T-helper 17 cell (primary cell): ENCODE data around the gene ADARB2. TPM values are rescaled to one million over a fixed set of nuclear protein-coding genes. Genes with fewer than 3 reads are reported as not detected.
A peak's percentile ranks its signal among the peaks of the same experiment; 100 is the strongest.

ENCODE experiments used
- ATAC-seq: fragments of 150-1000 bp; cut with Tn5 transposase; 2 replicates; pipeline ENCODE4 v1.10.0; 2021; ENCODE audit warnings: mild to moderate bottlenecking, moderate library complexity
- DNase-seq, 3 donors: peaks; one replicate each; pipeline versions ENCODE4 v3.0.0 to v3.0.0-alpha.2; 2020 to 2021
- H3K9me3 ChIP-seq: one replicate; pipeline ENCODE4 v1.7.0; 2013; ENCODE audit warnings: low read length, mild to moderate bottlenecking; ENCODE audit not compliant: control insufficient read depth, poor library complexity, severe bottlenecking
- H3K27ac Mint-ChIP-seq: one replicate; pipeline ENCODE4 v1.8.0; 2022; ENCODE audit warnings: mild to moderate bottlenecking, moderate library complexity, mixed read lengths
- H3K27me3 Mint-ChIP-seq: one replicate; pipeline ENCODE4 v1.8.0; 2022; ENCODE audit warnings: mixed read lengths
- H3K36me3 Mint-ChIP-seq: one replicate; pipeline ENCODE4 v1.8.0; 2022; ENCODE audit warnings: low read depth, mixed read lengths
- H3K4me1 Mint-ChIP-seq: one replicate; pipeline ENCODE4 v1.8.0; 2022; ENCODE audit warnings: mild to moderate bottlenecking, mixed read lengths
- H3K4me3 Mint-ChIP-seq: one replicate; pipeline ENCODE4 v1.8.0; 2022; ENCODE audit warnings: mild to moderate bottlenecking, moderate library complexity, mixed read lengths
- total RNA-seq, 4 donors: library from RNA in 2 of 4; stranded (reverse) in 2 of 4; gene quantifications; one replicate each; pipeline ENCODE4 v1.2.3 and lab custom pipeline; 2022 to 2026

The ADARB2 gene
- total RNA-seq, 2 donors from 2014 or later, result 0.18 TPM; not detected in 1

DNA sequence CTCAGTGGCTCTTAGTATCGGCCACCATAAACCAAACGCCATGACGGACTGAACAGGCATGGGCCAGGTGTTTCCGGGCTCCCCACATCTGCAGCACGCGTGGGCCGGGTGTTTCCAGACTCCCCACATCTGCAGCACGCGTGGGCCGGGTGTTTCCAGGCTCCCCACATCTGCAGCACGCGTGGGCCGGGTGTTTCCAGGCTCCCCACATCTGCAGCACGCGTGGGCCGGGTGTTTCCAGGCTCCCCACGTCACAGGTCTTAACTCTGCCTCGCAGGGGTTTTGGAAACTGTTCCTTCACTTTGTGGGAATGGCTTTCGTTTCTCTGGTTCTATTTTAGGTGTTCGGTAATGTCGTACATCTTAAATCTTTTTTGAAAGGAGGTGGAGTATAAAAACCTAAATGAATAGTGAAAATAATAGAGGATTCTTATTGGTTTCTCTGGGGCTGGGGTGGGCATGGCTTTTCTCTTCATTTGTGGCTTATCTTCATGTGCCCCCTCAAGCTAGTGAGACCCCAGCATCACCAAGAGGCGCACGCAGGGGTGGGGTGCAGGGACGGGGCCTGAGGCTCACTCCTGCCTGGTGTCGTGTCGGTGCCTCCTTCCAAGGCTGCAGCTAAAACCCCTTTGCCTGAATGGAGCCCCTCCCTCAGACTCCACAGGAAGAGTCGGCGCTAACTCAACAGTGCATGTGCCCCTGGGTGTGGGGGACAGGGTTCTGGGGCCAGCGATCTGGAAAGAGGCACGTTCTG is 554.9 kb downstream of the ADARB2 start:
- DNase-seq, result no peak
- Mint-ChIP-seq H3K36me3 (no peaks in the 10 kb centered on the region), H3K27ac (no peak overlapping the region), H3K27me3 (peaks cover 42% of the 10 kb centered on the region), H3K4me1 (no peaks in the 10 kb centered on the region), H3K4me3 (no peak overlapping the region)
- H3K9me3 ChIP-seq, result no peaks in the 10 kb centered on the region
- ATAC-seq, result no peak

DNA sequence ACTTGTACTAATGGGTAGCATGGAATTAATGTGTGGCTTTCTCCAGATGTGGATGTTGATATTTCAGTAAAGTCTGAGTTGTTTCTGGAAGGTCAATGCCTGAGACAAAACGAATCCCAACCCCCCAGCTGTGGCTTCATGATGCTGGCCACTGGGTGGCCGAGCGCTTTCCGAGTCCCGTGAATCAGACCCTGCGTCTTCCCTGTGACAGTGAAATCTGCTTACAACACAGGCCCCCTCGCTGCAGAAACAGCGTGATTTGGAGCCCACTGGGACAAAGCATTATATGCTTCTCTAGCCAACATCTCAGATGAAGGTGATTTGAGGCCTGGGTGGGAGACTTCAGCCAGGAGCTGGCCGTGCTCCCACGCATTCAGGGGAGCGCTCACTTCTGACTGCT is 556.5 kb downstream of the ADARB2 start:
- peaks cover 43% of the 10 kb centered on the region for H3K27me3 Mint-ChIP-seq
- no peak for ATAC-seq
- no peaks in the 10 kb centered on the region for H3K36me3 Mint-ChIP-seq
- DNase-seq, result no peak
- no peak overlapping the region for H3K27ac Mint-ChIP-seq
- H3K4me1 Mint-ChIP-seq, result no peaks in the 10 kb centered on the region
- no peak overlapping the region for H3K4me3 Mint-ChIP-seq
- no peaks in the 10 kb centered on the region for H3K9me3 ChIP-seq

DNA sequence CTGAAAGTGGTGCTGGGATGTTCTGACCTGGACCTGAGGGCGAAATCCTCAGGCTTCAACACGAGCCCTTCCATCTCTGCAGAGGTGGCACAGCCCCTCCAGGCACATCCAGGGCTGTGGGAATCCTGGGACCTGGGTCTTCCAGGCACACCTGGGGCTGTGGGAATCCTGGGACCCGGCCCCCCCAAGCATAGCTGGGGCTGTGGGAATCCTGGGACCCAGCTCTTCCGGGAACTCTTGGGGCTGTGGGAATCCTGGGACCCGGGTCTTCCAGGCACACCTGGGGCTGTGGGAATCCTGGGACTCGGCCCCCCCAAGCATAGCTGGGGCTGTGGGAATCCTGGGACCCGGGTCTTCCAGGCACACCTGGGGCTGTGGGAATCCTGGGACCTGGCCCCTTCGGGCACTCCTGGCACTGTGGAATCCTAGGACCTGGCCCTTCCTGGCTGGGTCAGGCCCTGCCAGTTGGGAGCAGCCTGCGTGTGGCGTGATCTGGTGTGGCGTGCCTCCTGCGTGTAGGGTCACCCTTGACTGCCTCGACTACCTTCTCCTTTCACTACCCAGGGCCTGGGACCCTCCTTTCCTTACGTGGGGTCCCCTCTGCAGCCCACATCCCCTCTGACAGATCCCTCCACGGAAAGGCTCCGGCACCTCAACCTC is 557.1 kb downstream of the ADARB2 start:
- no peak for ATAC-seq
- no peaks in the 10 kb centered on the region for H3K9me3 ChIP-seq
- H3K4me3 Mint-ChIP-seq, result no peak overlapping the region
- no peak overlapping the region for H3K27ac Mint-ChIP-seq
- no peaks in the 10 kb centered on the region for H3K4me1 Mint-ChIP-seq
- peaks cover 43% of the 10 kb centered on the region for H3K27me3 Mint-ChIP-seq
- no peaks in the 10 kb centered on the region for H3K36me3 Mint-ChIP-seq
- DNase-seq, result no peak

DNA sequence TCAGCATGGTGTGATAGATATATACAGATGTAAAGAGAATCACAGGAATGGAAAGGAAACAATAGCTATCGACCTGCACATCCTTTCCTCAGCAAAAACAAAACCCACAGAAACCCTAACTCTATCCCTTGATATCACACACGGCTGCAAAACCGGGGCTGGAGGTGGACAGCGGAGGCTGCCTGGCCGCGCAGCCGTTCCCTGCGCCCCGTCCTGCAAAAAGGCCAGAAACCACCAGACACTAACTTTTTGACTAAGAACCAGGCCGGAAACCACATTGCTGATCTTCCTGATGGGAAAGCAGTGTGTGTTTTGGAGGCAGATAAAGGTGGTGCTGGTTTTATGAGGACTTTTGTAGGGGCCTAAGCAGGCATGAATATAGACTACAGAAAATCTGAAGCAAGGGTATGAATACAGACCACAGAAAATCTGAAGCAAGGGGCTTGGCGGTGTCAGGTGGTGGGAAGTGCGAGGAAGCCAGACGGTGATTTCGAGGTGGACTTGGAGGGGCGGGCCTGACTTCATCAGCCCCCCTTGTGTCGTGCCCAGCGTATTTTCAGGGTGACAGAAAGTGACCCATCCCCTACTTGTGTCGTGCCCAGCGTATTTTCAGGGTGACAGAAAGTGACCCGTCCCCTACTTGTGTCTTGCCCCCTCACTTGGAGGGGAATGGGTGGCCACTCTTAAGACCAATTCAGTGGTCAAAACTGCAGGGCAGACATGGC is 557.8 kb downstream of the ADARB2 start:
- Mint-ChIP-seq H3K4me1 (no peaks in the 10 kb centered on the region), H3K27ac (no peak overlapping the region), H3K27me3 (peaks cover 43% of the 10 kb centered on the region), H3K4me3 (no peak overlapping the region), H3K36me3 (no peaks in the 10 kb centered on the region)
- DNase-seq (no peak), ATAC-seq (no peak)
- H3K9me3 ChIP-seq, result no peaks in the 10 kb centered on the region

DNA sequence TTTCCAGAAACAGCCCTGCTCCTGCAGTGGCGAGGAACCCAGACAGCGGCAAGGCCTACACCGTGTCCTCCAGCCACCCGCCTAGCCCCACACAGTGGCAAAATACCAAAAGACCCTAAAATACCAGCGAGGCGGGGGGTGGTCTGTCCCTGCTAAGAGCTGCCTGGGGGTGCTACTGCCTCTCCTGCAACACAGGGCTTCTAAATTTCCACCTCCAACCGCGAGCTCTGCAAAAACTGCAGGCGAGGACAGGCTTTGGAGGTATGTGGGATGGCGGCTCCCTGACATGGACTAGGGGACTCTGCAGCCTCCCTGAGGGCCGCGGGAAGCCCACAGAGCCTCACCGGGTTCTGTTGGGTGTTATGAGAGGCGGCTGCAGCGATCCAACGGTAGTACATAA is 558.8 kb downstream of the ADARB2 start:
- no peak for DNase-seq
- Mint-ChIP-seq H3K27ac (no peak overlapping the region), H3K4me1 (peaks cover 4% of the 10 kb centered on the region), H3K27me3 (peaks cover 41% of the 10 kb centered on the region), H3K36me3 (peaks cover 2% of the 10 kb centered on the region), H3K4me3 (no peak overlapping the region)
- H3K9me3 ChIP-seq, result no peaks in the 10 kb centered on the region
- ATAC-seq, result no peak

DNA sequence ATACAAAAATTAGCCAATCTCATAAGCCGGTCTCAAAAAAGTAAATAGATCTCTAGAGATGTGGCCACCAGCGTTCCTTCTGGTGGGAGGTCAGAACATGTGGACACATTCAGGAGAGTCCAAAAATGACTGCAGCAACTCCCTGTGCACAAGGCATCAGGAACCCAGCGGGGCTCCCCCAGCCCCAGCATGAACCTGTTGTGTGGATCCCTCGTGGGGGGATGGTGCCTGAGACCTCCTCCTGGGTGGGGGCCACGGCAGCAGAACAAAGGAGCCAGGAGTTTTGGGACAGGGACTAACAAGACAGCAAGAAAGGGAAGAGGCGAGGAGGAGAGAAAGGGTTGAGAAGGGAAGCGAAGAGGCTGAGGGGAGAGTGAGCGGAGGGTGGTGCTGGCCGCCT is 559.4 kb downstream of the ADARB2 start:
- H3K27me3 Mint-ChIP-seq, result peaks cover 36% of the 10 kb centered on the region
- H3K4me1 Mint-ChIP-seq, result peaks cover 4% of the 10 kb centered on the region
- DNase-seq (no peak), ATAC-seq (no peak)
- peaks cover 2% of the 10 kb centered on the region for H3K36me3 Mint-ChIP-seq
- no peak overlapping the region for H3K4me3 Mint-ChIP-seq
- H3K9me3 ChIP-seq, result no peaks in the 10 kb centered on the region
- H3K27ac Mint-ChIP-seq, result no peak overlapping the region

DNA sequence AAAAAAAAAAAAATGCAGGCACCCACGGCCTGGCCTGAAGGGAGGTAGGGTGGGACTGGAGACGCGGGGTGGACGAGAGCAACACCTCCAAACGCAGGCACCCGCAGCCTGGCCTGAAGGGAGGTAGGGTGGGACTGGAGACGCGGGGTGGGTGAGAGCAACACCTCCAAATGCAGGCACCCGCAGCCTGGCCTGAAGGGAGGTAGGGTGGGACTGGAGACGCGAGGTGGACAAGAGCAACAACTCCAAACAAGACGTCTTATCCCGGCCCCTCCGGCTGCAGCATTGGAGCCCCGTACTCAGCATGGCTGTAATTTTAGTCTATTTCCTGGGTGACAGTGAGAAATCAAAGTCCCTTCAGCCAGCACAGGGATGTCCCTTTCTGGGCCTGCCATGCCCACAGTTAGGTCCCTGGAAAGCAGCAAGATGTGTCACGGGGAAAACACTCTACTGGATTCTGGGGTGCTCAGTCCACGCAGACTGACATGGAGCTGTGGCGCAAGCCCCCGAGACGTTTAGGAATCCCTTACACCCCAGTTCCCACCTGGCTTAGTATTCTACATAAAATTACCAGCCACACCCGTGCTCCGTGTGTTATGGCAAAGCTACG is 561.3 kb downstream of the ADARB2 start:
- H3K27ac Mint-ChIP-seq, result no peak overlapping the region
- no peak for DNase-seq

DNA sequence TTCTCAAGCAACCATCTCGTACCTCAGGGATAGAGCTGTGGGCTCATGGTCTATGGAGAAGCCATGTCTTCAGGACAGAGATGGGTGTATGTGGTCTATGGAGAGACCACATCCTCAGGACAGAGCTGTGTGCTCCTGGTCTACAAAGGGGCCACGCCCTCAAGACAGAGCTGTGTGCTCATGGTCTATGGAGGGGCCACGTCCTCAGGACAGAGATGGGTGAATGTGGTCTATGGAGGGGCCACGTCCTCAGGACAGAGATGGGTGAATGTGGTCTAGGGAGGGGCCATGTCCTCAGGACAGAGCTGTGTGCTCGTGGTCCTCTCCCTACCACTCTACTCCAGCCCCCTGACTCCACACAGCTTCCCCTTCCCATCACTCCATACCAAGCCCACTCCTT is 563.3 kb downstream of the ADARB2 start:
- no peak for ATAC-seq
- no peaks in the 10 kb centered on the region for H3K9me3 ChIP-seq
- H3K27me3 Mint-ChIP-seq, result peaks cover 38% of the 10 kb centered on the region
- no peak for DNase-seq
- peaks cover 4% of the 10 kb centered on the region for H3K4me1 Mint-ChIP-seq
- peaks cover 2% of the 10 kb centered on the region for H3K36me3 Mint-ChIP-seq
- peak overlapping the region; percentile 24 for H3K27ac Mint-ChIP-seq
- H3K4me3 Mint-ChIP-seq, result no peak overlapping the region

More for the DNA sequence above, 561.3 kb downstream of the ADARB2 start:
- peaks cover 36% of the 10 kb centered on the region for H3K27me3 Mint-ChIP-seq
- H3K4me1 Mint-ChIP-seq, result peaks cover 4% of the 10 kb centered on the region
- H3K9me3 ChIP-seq, result no peaks in the 10 kb centered on the region
- no peak overlapping the region for H3K4me3 Mint-ChIP-seq
- H3K36me3 Mint-ChIP-seq, result peaks cover 2% of the 10 kb centered on the region
- no peak for ATAC-seq

DNA sequence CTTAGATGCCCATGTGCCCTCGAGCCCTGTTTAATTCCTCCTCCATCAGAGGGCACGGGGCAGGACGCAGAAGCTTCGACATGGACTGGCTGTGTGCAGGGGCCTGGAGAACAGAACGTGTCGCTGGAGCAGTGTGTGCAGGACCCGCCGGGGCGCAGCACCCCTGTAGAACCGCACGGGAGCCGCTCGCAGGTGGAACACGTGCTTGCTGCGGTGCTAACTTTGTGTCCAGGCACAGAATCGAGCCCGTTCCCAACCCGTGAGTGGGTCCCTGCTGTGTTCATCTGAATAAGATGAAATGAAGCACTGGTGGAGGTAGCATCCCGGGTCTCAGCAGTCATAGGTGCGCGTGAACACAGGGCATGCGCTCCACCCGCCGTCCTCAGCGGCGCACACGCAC is 564.2 kb downstream of the ADARB2 start:
- Mint-ChIP-seq H3K4me1 (peaks cover 4% of the 10 kb centered on the region), H3K36me3 (peaks cover 2% of the 10 kb centered on the region), H3K27ac (no peak overlapping the region), H3K4me3 (no peak overlapping the region), H3K27me3 (peaks cover 47% of the 10 kb centered on the region)
- DNase-seq (no peak), ATAC-seq (no peak)
- no peaks in the 10 kb centered on the region for H3K9me3 ChIP-seq

DNA sequence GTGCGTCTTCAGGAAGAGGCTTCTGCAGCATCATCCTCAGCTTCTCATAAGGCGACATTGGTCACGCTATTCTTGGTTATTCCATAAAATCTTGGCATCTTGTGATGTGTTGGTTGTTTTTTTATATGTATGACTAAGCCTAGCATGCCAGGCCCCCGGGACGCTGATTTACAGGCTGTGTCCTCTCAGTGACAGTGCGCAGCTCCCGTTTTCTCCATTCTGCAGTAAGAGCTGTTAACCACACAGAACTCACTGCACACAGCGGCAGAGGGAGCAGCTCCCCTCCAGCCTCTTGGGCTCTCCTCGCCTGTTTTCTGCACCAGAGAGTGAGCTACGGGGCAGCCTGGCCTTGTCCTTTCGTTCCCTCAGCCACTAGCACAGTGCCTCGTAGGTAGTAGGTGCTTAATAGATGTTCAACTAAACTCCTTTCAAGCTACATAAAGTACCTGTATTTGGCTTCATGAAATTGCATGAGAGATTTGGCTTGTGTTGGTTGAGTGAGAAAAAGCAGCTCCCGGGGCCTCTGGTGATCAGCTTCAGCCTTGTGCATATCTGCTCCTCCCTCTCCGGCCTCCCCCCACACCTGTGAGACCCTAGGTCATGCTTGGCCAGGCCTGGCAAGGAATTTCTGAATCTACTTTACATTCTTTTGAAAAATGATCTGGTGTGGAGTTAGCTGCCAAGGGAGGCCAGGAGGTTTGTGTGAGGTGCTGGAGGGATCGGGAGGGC is 564.9 kb downstream of the ADARB2 start:
- peaks cover 48% of the 10 kb centered on the region for H3K27me3 Mint-ChIP-seq

DNA sequence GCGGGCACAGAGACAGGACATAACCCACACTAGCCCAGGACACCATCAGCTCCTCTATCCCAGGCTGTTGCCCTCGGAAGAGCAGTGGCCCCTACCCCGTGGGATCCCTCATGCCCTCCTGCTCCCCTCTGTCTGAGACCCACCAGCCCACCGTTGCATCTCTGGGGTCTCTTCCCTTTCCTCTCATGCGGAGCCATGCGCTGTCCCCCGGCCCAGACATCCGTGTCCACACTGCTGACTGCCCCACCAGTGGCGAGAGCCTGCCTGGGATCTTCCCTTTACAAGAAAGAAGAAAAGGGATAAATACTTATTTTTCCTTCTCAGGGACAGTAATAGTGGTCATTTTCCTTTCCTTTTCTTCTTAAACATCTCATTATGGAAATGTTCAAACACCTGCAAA is 565.7 kb downstream of the ADARB2 start:
- Mint-ChIP-seq H3K36me3 (peaks cover 4% of the 10 kb centered on the region), H3K4me3 (no peak overlapping the region), H3K4me1 (peaks cover 4% of the 10 kb centered on the region), H3K27me3 (peaks cover 49% of the 10 kb centered on the region), H3K27ac (no peak overlapping the region)
- H3K9me3 ChIP-seq, result no peaks in the 10 kb centered on the region
- DNase-seq (no peak), ATAC-seq (no peak)

More for the DNA sequence above, 564.9 kb downstream of the ADARB2 start:
- H3K36me3 Mint-ChIP-seq, result peaks cover 4% of the 10 kb centered on the region
- no peaks in the 10 kb centered on the region for H3K9me3 ChIP-seq
- no peak overlapping the region for H3K27ac Mint-ChIP-seq
- DNase-seq (no peak), ATAC-seq (no peak)
- peaks cover 4% of the 10 kb centered on the region for H3K4me1 Mint-ChIP-seq
- H3K4me3 Mint-ChIP-seq, result no peak overlapping the region

DNA sequence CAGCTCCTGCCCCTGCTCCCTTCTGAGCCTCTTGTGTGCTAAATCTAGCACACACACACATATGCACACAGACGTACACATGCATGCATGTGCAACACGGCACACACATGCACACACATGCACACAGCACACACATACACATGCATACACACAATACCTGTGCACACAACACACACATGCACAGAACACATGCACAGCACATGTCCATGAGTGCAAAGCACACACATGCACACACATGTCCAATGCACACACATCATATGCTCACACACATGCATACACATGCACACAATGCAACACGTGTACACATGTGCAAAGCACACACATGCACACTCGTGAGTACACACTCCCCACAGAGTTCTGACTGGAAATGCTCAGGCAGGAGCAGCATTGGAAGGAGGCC is 566.1 kb downstream of the ADARB2 start:
- no peak for ATAC-seq

DNA sequence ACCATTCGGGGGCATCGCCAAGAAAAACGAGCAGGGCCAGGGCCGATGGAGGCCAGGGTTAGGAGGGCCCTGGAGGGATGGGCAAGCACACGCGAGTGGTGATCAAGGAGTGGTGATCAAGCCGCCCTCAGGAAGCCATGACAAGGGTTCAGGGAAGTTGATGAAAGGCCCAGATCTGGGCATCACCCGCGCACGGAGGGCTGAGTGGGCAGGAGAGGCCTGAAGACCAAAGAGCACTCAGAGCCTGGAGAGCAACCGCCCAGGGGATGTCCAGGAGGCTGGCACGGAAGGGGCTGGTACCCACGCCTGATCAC is 566.5 kb downstream of the ADARB2 start:
- Mint-ChIP-seq H3K36me3 (peaks cover 4% of the 10 kb centered on the region), H3K27ac (no peak overlapping the region), H3K27me3 (peaks cover 51% of the 10 kb centered on the region)

More for the DNA sequence above, 566.1 kb downstream of the ADARB2 start:
- DNase-seq, result no peak
- H3K4me3 Mint-ChIP-seq, result no peak overlapping the region
- peaks cover 49% of the 10 kb centered on the region for H3K27me3 Mint-ChIP-seq
- peaks cover 4% of the 10 kb centered on the region for H3K4me1 Mint-ChIP-seq
- peaks cover 4% of the 10 kb centered on the region for H3K36me3 Mint-ChIP-seq
- no peak overlapping the region for H3K27ac Mint-ChIP-seq
- no peaks in the 10 kb centered on the region for H3K9me3 ChIP-seq

More for the DNA sequence above, 566.5 kb downstream of the ADARB2 start:
- no peak for DNase-seq
- no peak for ATAC-seq
- no peaks in the 10 kb centered on the region for H3K9me3 ChIP-seq
- H3K4me3 Mint-ChIP-seq, result no peak overlapping the region
- H3K4me1 Mint-ChIP-seq, result peaks cover 4% of the 10 kb centered on the region
